ENCODE results near the gene GPC1.

DNA sequence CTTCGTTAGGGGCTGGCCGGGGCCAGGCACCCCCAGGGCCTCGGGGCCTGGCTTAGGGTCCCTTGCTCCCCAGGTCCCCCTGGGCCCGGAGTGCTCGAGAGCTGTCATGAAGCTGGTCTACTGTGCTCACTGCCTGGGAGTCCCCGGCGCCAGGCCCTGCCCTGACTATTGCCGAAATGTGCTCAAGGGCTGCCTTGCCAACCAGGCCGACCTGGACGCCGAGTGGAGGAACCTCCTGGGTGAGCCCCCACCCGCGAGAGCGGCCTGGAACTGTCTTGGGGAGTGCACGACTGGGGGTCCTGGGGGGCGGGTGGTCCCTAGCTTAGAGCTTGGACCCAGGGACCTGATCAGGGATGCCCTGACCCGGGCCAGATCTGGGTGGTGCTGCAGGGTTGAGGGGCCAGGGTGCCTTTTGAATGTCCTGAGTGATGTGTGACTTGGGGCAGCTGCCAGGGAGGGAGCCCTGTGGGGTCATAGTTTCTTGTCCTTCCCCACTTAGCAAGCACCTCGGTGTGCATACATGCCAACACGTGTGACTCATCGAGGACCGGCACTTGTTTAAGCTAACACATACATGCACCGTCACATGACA, 27.9 kb downstream of the GPC1 start:
- TF ChIP-seq, protein P1, sequence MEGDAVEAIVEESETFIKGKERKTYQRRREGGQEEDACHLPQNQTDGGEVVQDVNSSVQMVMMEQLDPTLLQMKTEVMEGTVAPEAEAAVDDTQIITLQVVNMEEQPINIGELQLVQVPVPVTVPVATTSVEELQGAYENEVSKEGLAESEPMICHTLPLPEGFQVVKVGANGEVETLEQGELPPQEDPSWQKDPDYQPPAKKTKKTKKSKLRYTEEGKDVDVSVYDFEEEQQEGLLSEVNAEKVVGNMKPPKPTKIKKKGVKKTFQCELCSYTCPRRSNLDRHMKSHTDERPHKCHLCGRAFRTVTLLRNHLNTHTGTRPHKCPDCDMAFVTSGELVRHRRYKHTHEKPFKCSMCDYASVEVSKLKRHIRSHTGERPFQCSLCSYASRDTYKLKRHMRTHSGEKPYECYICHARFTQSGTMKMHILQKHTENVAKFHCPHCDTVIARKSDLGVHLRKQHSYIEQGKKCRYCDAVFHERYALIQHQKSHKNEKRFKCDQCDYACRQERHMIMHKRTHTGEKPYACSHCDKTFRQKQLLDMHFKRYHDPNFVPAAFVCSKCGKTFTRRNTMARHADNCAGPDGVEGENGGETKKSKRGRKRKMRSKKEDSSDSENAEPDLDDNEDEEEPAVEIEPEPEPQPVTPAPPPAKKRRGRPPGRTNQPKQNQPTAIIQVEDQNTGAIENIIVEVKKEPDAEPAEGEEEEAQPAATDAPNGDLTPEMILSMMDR (IDR thresholded peaks at IDR 0.05 in 8 of 11, conservative IDR thresholded peaks at IDR 0.05 in 3 of 11) = no peak
- TF ChIP-seq POLR2AphosphoS5 (IDR thresholded peaks at IDR 0.05) = no peak
